GM20000 (cell line): ENCODE measurements around the gene VWA7.
A peak's percentile ranks its signal among the peaks of the same experiment; 100 is the strongest.
"Not testable (repeated sequence)": the region's sequence is repeated elsewhere in the genome, so short reads cannot be mapped to it uniquely, and the experiment has no call there.

Experiments
- DNase-seq: peaks from one replicate; pipeline ENCODE4 v3.0.0; 2012; ENCODE audit warnings: low spot score
- CTCF ChIP-seq: IDR thresholded peaks from 2 replicates; pipeline ENCODE4 v1.5.1; 2012; ENCODE audit warnings: mild to moderate bottlenecking, control low read depth; ENCODE audit errors: extremely low read depth, missing control alignments

The VWA7 gene

GRCh38 chr6:31815025-31815838 lies 38.1 kb upstream of the VWA7 start, which contains the start of the genes HSPA1A and HSPA1L:
TSS of gene HSPA1A (plus strand) at chr6:31815543. CDS start at chr6:31815757, 214 bp downstream.
TSS of gene HSPA1L (minus strand) at chr6:31815283. CDS start at chr6:31811972, 3,311 bp downstream.
- TF ChIP-seq CTCF: no peak
- peak; percentile 86 for DNase-seq

GRCh38 chr6:31814677-31815024 lies 37.5 kb upstream of the VWA7 start:
- peak; percentile 78 for DNase-seq
- no peak for TF ChIP-seq CTCF

- DNase-seq: no peak
- TF ChIP-seq CTCF: no peak
Observed at GRCh38 chr6:31813465-31813849, 36.3 kb upstream of the VWA7 start.

DNA sequence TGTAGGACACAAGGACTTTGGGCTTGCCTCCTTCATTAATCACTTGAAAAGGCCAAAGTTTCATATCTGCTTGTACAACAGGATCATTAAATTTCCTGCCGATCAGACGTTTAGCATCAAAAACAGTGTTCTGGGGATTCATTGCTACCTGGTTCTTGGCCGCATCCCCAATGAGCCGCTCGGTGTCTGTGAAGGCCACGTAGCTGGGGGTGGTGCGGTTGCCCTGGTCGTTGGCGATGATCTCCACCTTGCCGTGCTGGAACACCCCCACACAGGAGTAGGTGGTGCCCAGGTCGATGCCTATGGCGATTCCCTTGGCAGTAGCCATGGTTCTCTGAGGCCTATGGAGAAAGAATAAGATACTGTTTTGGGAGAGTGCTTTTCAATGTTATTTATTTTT lies 34.5 kb upstream of the VWA7 start:
- no peak for TF ChIP-seq CTCF
- DNase-seq: no peak

DNA sequence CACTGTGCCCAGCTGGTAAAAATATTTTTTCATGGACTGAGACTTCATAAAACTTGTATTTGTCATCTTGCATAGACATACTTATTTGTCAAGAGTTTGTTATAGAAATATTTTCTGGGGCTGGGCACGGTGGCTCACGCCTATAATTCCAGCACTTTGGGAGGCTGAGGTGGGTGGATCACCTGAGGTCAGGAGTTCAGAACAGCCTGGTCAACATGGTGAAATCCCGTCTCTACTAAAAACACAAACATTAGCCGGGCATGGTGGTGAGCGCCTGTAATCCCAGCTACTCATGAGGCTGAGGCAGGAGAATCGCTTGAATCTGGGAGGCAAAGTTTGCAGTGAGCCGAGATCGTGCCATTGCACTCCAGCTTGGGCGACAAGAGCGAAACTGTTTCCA lies 31.5 kb upstream of the VWA7 start:
- not testable (repeated sequence) for DNase-seq

- DNase-seq: peak; percentile 99
- no peak for TF ChIP-seq CTCF
Observed at GRCh38 chr6:31806470-31807272, 29.5 kb upstream of the VWA7 start, which contains the start of gene LSM2. TSS of gene LSM2 (minus strand) at chr6:31806966. CDS start at chr6:31806757, 209 bp downstream.

DNA sequence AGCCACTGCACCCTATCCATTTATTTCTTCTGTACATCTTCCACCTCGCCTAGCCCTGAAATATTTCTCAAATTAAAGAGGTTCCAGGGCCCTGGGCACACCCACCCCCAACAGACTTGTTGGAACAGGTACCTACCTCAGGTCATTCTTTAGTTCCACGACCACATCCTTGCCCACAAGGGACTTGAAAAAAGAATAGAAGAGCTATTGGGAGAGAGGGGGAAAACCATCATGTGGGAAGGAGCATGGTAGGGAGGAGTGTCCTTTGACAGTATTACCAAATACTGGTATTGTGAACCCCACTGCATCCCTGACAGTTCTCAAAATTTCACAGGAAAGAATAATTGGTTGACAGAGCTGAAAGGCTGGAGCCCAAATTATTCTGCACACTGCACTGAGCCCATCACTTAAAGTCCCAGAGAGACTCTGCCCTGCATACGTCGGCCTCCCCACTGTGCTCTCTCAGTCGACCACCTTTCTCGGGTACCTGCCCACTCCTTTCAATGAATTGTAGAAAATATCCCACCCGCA lies 28.9 kb upstream of the VWA7 start:
- no peak for DNase-seq
- no peak for TF ChIP-seq CTCF

DNA sequence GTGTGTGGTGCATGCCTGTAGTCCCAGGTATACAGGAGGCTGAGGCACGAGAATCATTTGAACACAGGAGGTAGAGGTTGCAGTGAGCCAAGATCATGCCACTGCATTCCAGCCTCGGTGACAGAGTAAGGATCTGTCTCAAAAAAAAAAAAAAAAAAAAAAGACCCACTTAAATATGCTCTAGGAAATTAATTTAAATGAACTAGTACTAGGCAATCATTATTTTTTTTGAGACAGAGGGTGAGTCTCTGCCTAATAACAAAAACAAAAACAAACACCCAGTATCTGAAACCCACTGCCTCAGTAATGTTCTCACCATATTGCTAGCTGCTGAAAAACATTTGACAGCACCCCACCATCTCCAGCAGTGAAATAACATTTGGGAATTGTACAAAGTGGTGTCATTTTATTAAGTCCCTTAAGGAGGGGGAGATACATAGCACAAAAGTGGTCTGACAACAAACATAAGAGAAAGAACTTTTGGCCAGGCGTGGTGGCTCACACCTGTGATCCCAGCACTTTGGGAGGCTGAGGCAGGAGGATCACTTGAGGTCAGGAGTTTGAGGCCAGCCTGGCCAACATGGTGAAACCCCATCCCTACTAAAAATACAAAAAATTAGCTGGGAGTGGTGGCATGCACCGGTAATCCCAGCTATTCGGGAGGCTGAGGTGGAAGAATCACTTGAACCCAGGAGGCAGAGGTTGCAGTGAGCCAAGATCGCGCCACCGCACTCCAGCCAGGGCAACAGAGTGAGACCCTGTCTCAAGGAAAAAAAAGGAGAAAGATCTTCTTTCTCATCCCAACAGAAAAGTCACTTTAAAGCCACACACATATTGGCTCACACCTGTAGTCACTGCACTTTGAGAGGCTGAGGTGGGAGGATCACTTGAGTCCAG lies 24.2 kb upstream of the VWA7 start:
- DNase-seq: not testable (repeated sequence)
